ENCODE data around the gene MYPOP. TPM values are rescaled to one million over a fixed set of nuclear protein-coding genes. Genes with fewer than 3 reads are reported as not detected.

MYPOP gene
- total and polyA plus RNA-seq, 10 of the 15 experiments (the other 5 are each of a cell fraction or from before 2014, with no cell fraction given), result 0.47 to 9.4 (median 1.4) TPM

DNA sequence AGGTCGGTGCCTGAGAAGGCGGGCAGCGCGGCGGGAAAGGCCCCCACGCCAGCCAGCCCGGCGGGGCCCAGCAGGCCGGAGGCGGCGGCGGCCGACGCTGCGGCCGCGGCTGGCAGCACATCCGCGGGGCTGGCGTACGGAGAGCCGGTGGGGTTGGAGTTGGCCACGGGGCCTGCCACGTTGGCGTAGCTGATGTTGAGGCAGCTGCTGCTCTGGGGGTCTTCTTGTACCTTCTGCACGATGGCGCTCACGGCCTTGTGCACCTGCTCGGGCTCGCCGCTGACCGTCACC is 38.0 kb upstream of the MYPOP start:
- H3K36me3 ChIP-seq (ENCODE audit: control insufficient read depth in 2 of 2, insufficient read depth in 2 of 2, low read length in 1 of 2), result no peaks in the 10 kb centered on the region
- TF ChIP-seq RB1 (IDR thresholded peaks at IDR 0.05; ENCODE audit: borderline replicate concordance) (no peak), PAX5 (IDR thresholded peaks at IDR 0.05; ENCODE audit: borderline replicate concordance, low read depth, low read length) (no peak), NFXL1 (IDR thresholded peaks at IDR 0.05; ENCODE audit: borderline replicate concordance) (no peak), CHD4 (IDR thresholded peaks at IDR 0.05) (no peak), ZBTB4 (CRISPR knock-in tag; IDR thresholded peaks at IDR 0.05) (no peak)
- no peak overlapping the region for H3K4me2 ChIP-seq (ENCODE audit: control insufficient read depth, insufficient read depth)
- no peak for ATAC-seq
- H3K27me3 ChIP-seq (replicated peaks in 1 of 2; ENCODE audit: control insufficient read depth in 2 of 2, insufficient read depth in 2 of 2, low read length in 1 of 2), result no peaks in the 10 kb centered on the region
- ChIA-PET SMC1A (ENCODE audit: uncharacterized antibody, unreplicated experiment) (no interaction called here), POLR2A (no interaction called here), RAD21 (ENCODE audit: unreplicated experiment) (no interaction called here), CTCF (no interaction called here)
- H3K4me3 ChIP-seq, result no peak overlapping the region
- intact Hi-C loops (cut with micrococcal nuclease; ENCODE audit: unreplicated experiment), result no loop called here
- BruUV-seq (replicated peaks), result no TSS peak
- no peaks in the 10 kb centered on the region for H3K79me2 ChIP-seq (ENCODE audit: control insufficient read depth, insufficient read depth, low read length)
- H3K4me1 ChIP-seq (ENCODE audit: control insufficient read depth, insufficient read depth, low read length), result no peaks in the 10 kb centered on the region
- H4K20me1 ChIP-seq (ENCODE audit: control insufficient read depth, insufficient read depth), result no peaks in the 10 kb centered on the region
- no peak overlapping the region for H3K27ac ChIP-seq (ENCODE audit: control insufficient read depth, insufficient read depth)
- in situ Hi-C loops (cut with MboI), result no loop called here
- WGBS (ENCODE audit: insufficient coverage, insufficient replicate concordance, low lambda C conversion rate, missing lambda C conversion rate), result 59% methylated on average over 31 of the region's 32 CpGs
- no peak for DNase-seq (ENCODE audit: low read depth, low spot score)
- H3K9ac ChIP-seq (ENCODE audit: control insufficient read depth, insufficient read depth, low read length), result no peak overlapping the region
- no peaks in the 10 kb centered on the region for H3K9me3 ChIP-seq (replicated peaks; ENCODE audit: control insufficient read depth, insufficient read depth, low read length)
- no peak overlapping the region for H2AFZ ChIP-seq (ENCODE audit: control insufficient read depth, low read depth, low read length)
- FAIRE-seq, result no peak

All from GM12878 (cell line).